Kidney (tissue), 14 donors: ENCODE measurements around the gene SLC7A8. TPM values are rescaled to one million over a fixed set of nuclear protein-coding genes. Genes with fewer than 3 reads are reported as not detected.

Source experiments
- DNase-seq, 5 donors: peaks; one replicate each; pipeline ENCODE4 v3.0.0-alpha.2; 2013 to 2020
- FAIRE-seq: peaks from 2 replicates; lab custom pipeline; 2012; peaks lifted over from hg19 to GRCh38; lab: Jason Lieb, UNC
- H3K27ac ChIP-seq, 2 donors: one replicate each; pipeline ENCODE4 v1.7.0; 2013; ENCODE audit warnings: low read depth in 2 of 2, low read length in 2 of 2, inconsistent platforms in 1 of 2
- H3K27me3 ChIP-seq: one replicate; pipeline ENCODE4 v1.7.1; 2013; ENCODE audit warnings: low read length, inconsistent platforms; ENCODE audit not compliant: control insufficient read depth, insufficient read depth
- H3K36me3 ChIP-seq, 3 donors: one replicate each; pipeline versions ENCODE4 v1.7.0 to v1.7.1; 2013; ENCODE audit warnings: low read length in 3 of 3, control low read depth in 1 of 3, inconsistent platforms in 1 of 3; ENCODE audit not compliant: insufficient read depth in 3 of 3, control insufficient read depth in 2 of 3
- H3K4me1 ChIP-seq, 3 donors: one replicate each; pipeline versions ENCODE4 v1.7.0 to v1.7.1; 2013; ENCODE audit warnings: low read length in 3 of 3, inconsistent platforms in 1 of 3, low read depth in 1 of 3; ENCODE audit not compliant: control insufficient read depth in 2 of 3, insufficient read depth in 2 of 3
- H3K4me3 ChIP-seq, 3 donors: one replicate each; pipeline versions ENCODE4 v1.7.0 to v1.8.1; 2013; ENCODE audit warnings: low read length in 3 of 3, control low read depth in 1 of 3, inconsistent platforms in 1 of 3
- H3K9ac ChIP-seq, 3 donors: one replicate each; pipeline versions ENCODE4 v1.7.0 to v1.7.1; 2013; ENCODE audit warnings: low read length in 3 of 3, control low read depth in 1 of 3, inconsistent platforms in 1 of 3
- H3K9me3 ChIP-seq, 3 donors: one replicate each; pipeline versions ENCODE4 v1.7.0 to v1.7.1; 2013; ENCODE audit warnings: low read length in 3 of 3, control low read depth in 1 of 3, inconsistent platforms in 1 of 3; ENCODE audit not compliant: control insufficient read depth in 2 of 3, insufficient read depth in 1 of 3
- intact Hi-C: fragments of 100-400 bp; cut with DNase I; formaldehyde crosslinking; loops from one replicate; pipeline ENCODE4 v1.11.1; 2022
- polyA plus RNA-seq: library from polyadenylated mRNA; stranded (reverse); fragments of 350-450 nt; fragmentation: Illumina TruSeq; extraction: RNeasy Lipid Tissue Mini Kit (QIAGEN cat#74804); gene quantifications from one replicate; pipeline ENCODE4 v1.2.3, GENCODE V29; 2014; ENCODE audit warnings: low read depth, low replicate concordance; ENCODE audit not compliant: insufficient read depth
- total RNA-seq: library from RNA; stranded (reverse); fragmentation: NEBNext Ultra II Directional; extraction: Animal tissue kit (Norgen Biotek cat#: 25700); gene quantifications from one replicate; pipeline ENCODE4 v1.2.1, GENCODE V29; 2021
- TF ChIP-seq, protein P1 (sequence below): IDR thresholded peaks from 3 replicates; pipeline ENCODE4 v1.5.1; 2012; ENCODE audit warnings: mild to moderate bottlenecking, moderate library complexity, borderline replicate concordance; ENCODE audit not compliant: insufficient read depth; ENCODE audit errors: extremely low read depth
- donor health status: control.
- donor health status: control.
- donor health status: control.
- donor health status: control.
- donor health status: control.
- donor health status: DM: yes; HTN: yes; CAD: no.
- donor health status: Normal renal cell carcinoma (clear cell type).

SLC7A8 gene
- total and polyA plus RNA-seq, 2 donors from 2014 or later: 22.9 to 210 TPM

GRCh38 chr14:23148591-23149249 is 34.7 kb downstream of the SLC7A8 start:
- H3K27ac ChIP-seq: no peak overlapping the region
- H3K9ac ChIP-seq: no peak overlapping the region
- no peak overlapping the region for H3K4me3 ChIP-seq
- TF ChIP-seq, protein P1, sequence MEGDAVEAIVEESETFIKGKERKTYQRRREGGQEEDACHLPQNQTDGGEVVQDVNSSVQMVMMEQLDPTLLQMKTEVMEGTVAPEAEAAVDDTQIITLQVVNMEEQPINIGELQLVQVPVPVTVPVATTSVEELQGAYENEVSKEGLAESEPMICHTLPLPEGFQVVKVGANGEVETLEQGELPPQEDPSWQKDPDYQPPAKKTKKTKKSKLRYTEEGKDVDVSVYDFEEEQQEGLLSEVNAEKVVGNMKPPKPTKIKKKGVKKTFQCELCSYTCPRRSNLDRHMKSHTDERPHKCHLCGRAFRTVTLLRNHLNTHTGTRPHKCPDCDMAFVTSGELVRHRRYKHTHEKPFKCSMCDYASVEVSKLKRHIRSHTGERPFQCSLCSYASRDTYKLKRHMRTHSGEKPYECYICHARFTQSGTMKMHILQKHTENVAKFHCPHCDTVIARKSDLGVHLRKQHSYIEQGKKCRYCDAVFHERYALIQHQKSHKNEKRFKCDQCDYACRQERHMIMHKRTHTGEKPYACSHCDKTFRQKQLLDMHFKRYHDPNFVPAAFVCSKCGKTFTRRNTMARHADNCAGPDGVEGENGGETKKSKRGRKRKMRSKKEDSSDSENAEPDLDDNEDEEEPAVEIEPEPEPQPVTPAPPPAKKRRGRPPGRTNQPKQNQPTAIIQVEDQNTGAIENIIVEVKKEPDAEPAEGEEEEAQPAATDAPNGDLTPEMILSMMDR: no peak
- no peaks in the 10 kb centered on the region for H3K27me3 ChIP-seq
- peaks cover 0 to 14% (median 6%) of the 10 kb centered on the region in 3 donors for H3K4me1 ChIP-seq
- H3K36me3 ChIP-seq: peaks cover 0 to 21% (median 2%) of the 10 kb centered on the region in 3 donors
- no peaks in the 10 kb centered on the region for H3K9me3 ChIP-seq
- FAIRE-seq (no peak), DNase-seq (no peak)
- intact Hi-C loops: no loop called here

- H3K4me3 ChIP-seq: no peak overlapping the region
- no peaks in the 10 kb centered on the region for H3K27me3 ChIP-seq
- TF ChIP-seq, protein P1: no peak
- FAIRE-seq (no peak), DNase-seq (no peak)
- no peak overlapping the region for H3K9ac ChIP-seq
- no peaks in the 10 kb centered on the region for H3K9me3 ChIP-seq
- intact Hi-C loops: no loop called here
- H3K36me3 ChIP-seq: peaks cover 0 to 28% (median 6%) of the 10 kb centered on the region in 3 donors
- no peak overlapping the region for H3K27ac ChIP-seq
- peaks cover 0 to 10% (median 5%) of the 10 kb centered on the region in 3 donors for H3K4me1 ChIP-seq
Observed at GRCh38 chr14:23147676-23148075, 35.8 kb downstream of the SLC7A8 start.

DNA sequence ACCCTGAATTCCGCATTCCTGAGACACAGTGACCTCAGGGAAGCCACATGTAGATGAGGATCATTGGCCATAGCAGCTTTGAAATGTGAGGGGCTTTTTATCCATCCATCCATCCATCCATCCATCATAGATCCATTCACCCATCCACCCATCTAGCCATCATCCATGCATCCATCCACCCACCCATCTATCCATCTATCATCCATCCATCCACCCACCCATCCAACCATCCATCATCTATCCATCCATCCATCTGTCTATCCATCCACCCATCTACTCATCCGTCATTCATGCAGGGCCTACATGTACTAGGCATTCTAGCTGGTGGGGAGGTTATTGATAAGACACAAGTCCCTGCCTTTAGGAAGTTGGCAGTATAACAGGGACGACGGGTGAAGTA is 36.5 kb downstream of the SLC7A8 start:
- TF ChIP-seq, protein P1: no peak
- Histone ChIP-seq H3K4me1 (peaks cover 0 to 10% (median 5%) of the 10 kb centered on the region in 3 donors), H3K9ac (no peak overlapping the region), H3K4me3 (no peak overlapping the region), H3K9me3 (no peaks in the 10 kb centered on the region), H3K27me3 (no peaks in the 10 kb centered on the region), H3K36me3 (peaks cover 0 to 32% (median 6%) of the 10 kb centered on the region in 3 donors), H3K27ac (no peak overlapping the region)
- FAIRE-seq (no peak), DNase-seq (no peak)
- intact Hi-C loops: no loop called here
